Forelimb muscle (tissue), 1 donor: ENCODE results near the gene DOK3. TPM values are rescaled to one million over a fixed set of nuclear protein-coding genes. Genes with fewer than 3 reads are reported as not detected.

ENCODE experiments used
- DNase-seq: peaks from one replicate; pipeline ENCODE4 v3.0.0-alpha.2; 2013; ENCODE audit warnings: low read depth
- polyA plus RNA-seq: library from polyadenylated mRNA; unstranded; fragments of 120-200 nt; gene quantifications from one replicate; pipeline ENCODE4 v1.2.1, GENCODE V29; 2013; ENCODE audit not compliant: insufficient read length

The DOK3 gene
- polyA plus RNA-seq, 1 donor: 6.3 TPM

DNA sequence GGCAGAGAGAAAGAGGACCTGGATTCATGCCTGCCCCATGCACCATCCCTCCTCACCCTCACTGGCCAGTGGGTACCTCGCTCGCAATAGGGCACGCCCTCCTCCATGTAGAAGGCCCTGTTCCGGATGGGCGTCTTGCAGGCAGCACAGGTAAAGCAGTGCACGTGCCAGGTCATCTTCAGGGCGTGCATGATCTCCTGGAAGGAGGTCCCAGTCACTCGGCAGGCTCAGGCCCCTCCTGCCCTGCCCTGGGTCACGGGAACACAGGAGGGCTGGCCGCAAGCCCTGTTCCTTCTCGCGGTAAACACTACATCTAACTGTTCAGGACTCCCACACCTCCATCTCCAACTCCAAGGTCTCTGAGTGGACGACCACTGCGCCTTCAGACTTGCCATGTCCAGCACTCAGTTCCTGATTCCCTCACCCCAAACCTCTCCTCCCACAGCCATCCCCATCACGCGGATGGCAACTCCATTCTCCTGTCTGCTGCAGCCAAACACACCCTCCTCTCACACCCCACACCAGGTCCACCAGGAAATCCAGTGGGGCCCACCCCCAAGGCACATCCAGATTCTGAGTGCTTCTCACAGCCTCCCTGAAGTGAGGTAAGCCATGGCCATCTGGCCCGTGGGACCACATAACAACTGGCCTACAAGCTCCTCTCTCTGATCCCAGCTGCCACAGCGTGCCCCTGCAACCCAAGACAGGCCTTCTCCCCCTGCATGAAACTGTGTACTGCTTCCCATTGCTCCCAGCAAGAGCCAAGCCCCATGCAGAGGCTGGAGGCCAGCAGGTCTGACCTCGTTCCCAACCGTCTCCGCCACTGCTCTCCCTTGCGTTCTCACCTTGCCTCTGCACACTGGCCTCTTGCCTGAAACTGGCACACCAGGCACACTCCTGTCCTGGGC, 25.4 kb downstream of the DOK3 start:
- DNase-seq: no peak

DNA sequence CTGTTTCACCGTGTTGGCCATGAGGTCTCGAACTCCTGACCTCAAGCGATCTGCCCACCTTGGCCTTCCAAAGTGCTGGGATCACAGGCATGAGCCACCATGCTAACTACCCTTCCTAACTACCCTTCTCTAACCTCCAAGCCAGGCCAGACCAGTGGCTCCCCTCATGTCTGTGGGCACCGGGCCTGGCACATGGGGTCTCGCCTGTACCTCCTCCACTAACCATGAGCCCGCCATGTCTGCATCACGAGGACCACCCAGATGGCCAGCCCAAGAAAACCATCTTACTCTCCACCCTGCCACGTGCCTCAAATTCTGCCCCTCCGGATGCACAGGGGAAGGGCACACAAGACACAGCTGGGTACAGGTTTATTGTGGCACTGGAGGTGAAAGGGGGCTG, 26.6 kb downstream of the DOK3 start:
- no peak for DNase-seq

DNA sequence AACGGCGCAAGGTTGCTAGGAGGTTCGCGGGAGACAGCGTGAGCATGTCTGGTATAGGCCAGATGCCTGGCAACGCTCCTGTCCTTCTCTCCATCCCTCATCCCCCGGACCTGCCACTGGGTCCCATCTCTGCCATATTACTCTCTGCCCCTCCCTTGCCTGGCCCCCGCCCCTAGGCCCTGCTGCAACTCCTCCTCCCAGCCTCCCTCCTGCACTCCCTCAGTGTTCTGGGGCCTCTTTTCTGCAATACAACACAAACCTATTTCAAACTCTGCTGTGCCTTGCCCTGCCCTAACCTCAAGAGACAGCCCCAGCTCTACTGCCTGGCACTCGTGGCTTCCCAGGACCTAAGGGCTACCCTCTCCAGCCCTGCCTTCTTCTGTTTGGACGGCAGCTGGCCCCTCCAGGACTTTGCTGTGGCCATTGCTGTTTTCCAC, 27.2 kb downstream of the DOK3 start:
- DNase-seq: no peak

DNA sequence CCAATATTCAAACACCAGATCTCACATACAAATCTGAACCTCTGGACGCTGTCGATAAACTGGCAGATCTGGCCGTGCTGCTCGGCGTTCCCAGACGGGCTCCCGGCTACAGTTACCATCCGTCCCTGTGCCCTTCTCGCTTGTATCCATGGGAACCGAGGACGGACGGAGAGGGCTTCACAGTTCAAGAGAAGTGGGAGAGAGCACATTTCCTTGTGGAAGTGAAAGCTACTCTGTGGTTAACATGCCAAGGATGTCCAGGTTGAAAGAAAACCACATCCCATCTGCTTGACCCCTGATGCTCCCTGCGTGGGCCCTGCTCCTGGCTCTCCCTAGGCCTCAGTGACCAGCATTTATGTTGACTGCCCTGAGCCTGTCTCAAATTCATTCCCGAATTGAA, 29.9 kb downstream of the DOK3 start:
- no peak for DNase-seq

DNA sequence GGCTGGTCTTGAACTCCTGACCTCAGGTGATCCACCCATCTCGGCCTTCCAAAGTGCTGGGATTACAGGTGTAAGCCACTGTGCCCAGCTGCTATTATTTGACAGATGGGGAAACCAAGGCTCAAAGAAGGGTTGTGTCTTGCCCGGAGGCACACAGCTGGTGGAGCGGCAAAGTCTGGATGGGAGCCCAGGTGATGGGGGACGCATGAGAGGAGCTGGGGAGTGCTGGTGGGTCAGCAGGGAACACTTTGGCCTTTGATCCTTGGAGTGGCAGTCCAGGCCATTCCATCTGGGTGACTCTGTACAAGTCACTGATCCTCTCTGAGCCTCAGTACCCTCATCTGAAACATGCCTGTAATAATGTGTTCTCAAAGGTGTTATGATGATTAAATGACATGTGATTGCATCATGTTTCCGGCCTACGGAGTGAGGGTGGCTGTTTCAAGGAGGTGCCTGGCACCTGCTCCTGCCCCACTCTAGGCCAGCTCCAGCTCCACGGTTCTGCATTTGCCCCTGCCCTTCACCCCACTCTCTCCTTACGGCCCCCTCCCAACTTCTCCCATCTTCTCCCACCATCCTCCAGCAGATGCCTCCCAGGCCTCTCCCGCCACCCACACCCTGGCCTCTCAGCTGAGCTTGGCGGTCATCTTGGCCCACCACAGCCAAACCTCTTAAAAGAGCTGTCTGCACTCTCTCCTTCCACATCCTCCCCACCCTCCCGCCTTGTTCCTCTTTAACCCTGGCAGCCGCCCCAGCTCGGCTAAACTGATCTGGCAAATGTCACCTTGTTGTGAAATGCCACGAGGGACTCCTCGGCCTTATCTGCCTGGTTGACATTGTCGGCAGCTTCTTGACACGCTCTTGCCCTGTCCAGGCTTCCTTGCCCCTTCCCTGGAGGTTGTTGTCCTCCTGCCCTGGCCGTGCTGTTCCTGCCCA, 30.6 kb downstream of the DOK3 start:
- no peak for DNase-seq

DNA sequence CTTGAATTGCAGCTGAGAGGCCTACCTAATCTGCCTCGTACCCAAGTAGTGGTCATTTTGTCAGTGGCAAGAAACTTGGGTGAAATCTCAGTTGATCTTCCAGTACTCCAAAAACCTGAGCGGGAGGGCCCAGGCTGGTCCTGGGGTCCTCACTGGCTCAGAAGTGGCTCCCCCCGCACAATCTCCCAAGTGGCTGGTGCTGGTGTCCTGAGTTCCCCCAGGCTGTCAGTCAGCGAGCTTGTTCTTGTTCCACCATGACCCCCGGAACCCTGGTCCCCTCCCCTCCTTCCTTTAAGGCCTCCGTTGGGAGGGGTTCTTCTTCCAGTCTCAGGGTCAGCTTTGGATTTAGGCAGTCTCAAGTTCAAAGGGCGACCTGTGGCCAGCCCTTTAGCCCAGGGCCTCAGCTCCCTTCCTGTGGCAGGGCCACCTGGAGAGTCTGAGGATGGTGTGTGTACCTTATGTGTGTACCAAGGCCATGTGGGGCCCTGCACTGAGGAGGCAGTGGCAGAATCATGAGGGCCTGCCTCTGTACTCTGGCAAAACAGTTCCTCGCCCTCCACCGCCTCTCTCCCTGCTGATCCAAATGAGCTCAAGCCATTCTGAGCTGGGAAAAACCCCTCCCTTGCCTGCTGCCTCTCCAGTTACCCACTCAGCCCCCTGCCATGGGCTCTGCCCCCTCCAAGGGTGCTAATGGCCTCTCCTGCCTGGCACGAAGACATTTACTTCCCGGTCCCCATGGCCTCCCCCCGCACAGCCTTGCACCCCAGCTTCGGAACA, 31.7 kb downstream of the DOK3 start:
- DNase-seq: no peak

DNA sequence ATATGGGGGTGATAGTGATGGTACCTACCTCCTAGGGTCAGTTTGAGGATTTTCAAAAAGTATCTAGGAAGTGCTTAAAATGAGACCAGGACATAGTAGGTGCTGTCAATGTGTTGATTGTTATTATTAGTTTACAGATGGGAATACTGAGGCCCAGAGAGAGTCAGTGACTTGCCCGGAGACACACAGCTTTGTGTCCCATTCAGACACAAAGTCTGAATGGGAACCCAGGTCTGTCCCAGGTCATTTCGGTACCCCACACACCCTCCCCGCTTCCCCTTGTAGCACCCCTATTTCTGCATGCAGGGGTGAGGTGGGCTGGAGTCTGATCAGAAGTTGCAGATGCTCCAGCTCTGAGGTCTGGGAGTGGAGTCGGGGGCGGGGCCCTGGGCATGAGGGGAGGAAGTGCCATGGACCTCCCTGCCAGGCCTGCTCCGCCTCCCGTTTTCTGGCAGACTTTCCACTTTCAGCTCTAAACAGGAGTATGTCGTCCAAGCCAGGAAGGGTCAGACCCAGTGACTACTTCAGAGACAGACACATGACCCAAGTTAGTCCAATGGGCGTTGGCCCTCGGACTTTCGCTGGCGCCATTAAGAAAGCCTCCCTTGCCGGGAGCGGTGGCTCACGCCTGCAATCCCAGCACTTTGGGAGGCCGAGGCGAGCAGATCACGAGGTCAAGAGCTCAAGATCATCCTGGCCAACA, 32.9 kb downstream of the DOK3 start:
- DNase-seq: no peak

DNA sequence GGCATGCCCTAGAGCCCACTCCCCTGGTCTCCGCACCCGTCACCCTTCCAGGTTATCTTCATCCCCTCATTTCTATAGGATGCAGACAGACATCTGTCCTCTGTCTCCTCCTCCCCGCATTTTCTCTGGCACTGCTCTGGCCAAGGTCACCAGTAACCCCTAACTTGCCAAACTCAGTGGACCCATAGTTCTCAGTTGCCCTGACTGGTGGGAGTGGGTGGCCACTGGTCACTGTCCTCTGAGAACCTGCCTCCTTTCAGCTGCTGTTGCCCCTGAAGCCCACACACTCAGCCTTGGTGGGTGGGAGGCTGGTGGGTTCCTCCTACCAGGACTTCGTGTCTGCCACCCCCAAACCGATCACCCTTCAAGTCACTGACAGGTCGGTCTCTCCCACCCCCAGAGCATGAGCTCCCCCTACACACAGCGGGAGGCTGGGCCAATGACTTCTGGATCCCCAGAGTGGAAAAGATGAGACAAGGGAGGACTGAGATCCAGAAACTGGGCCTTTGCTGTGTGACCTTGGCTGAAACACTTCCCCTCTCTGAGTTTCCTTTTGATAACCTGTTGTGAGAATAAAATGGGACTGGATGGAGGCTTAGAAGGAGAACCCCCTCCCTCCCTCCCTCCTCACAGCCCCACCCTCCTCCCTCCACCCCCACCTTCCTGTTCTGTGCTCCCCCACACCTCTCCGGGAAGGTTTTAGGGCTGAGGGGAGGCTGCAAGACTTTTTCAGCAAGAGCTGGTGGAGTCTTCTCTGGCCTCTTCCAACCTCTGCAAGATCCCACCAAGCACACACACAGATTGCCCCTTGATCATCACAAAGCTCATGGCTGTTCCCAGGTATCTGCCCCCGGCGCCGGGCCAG, 33.8 kb downstream of the DOK3 start:
- DNase-seq: no peak

DNA sequence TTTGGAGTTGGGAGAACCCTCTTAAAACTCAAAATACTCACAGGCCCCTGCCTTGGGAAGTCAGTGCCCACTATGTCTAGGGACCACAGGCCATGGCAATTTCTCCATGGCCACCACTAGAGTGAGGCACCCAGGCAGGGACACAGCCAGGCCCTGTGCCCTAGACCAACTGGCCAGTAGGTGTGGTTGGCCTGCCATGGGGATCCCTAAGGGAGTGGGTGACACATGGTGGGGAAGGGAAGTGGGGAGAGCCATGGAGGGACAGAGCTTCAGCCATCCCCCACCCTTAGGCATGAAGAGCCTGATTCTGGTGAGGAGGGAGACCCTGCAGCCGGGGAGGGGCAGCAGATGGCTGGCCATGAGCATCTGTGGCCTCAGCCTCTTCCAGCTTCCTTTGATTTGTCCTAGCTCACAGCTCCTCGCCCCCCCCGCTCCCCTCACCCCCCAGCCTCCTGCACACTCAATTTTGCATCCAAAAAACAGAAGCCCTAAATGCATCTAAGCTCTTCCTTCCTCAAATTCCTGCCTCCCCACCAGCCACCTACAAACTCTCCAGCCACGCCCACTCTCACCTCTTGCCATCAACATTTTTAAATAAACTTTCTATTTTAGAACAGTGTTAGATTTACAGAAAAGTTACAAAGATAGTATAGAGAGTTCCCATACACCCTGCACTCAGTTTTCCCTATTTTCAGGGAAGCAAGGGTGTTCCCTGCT, 34.6 kb downstream of the DOK3 start:
- DNase-seq: no peak

DNA sequence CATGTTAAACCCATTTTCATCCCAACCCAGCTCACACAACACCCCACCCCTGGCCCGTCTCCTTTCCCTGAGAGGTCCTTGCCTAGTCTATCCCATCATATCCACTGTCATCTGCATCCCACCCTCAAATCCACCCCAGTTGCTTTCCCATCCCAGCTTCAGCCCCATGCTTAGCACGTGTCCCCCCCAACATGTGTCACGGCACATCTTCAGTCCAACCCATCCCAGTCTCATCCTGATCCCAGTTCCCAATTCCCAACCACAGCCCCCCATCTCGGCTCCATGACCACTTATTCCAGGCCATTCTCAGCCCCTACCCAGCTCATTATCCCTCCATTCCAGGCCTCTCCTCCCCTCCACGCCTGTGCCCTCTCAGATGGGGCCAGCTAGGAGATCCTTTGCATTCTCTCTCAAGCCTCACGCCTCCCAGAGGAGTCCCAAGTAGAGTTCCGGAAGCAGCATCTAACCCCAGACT, 35.6 kb downstream of the DOK3 start:
- no peak for DNase-seq

DNA sequence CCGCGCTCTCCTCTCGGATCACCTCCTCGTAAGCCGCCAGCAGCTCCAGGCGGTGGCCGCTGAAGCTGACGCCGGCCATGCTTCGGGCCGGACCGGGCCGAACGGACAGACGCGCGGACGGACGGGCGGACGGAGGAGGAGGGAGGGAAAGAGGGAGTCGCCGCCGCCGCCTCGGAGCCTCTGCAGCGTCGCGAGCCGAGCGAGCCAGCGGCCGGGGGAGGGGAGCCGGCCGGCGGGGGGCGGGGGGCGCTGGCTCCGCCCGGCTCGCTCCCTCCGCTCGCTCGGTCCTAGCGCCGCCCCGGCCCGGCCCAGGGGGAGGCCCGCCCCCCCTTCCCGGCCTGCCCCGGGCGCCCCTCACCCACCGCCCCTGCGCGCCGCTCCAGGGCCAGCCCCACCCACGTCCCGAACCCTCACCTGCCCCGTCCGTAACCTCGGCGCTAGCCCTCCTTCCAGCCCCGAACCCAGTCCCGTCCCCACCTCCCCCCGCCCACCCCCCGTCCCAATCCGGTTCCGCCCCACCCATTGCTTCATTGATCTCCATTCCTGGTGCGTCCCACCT, 36.1 kb downstream of the DOK3 start, which contains the start of gene DBN1:
TSS of gene DBN1 (minus strand) at position 192 of the 559 bp plus-strand sequence. CDS start at position 79, 113 bp downstream.
- no peak for DNase-seq

DNA sequence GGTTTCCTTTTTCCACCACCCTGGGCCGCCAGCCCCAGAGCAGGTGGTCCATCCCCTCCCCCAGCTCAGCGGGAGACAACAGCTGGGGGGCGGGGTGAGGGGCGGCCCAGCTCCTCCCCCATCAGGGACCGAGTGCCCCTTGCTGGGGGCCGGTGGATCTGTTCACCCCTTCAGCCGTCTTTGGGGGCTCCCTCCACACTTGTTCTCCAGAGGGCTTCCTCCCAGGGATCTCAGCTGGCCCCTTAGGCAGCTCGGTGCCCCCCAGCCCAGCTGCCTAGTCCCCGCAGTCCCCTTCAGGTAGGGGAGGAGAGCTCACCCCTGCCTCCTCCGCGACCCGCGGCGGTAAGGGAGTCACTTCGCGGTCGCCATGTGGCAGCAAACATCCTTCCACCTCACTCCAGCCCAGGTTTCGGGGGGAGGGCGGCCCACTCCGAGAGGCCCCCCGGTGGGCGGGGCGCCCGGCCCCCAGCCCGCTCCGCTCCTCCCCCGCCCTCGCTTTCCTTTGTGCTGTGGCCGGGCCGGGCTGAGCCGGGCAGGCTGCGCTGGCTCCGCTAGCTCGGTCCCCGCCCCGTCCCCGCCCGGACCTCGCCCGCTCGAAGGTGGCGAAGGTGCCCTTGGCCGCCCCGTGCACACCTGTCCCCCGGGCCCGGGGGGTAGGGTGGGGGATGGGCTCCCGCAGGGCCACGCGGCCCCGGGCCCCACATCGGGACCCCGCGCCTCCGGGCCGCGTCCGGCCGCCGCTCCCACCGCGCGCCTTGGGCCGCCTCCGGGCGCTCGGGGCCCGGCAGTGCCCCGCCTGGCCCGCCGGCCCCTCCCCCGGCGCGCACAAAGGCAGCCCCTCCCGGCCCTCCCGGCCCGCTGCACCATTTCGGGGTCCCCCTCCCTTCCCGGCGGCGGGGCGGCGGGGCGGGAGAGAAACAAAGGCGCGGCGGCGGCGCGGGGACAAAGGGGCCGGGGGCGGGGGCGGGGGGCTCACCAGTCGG, 36.9 kb downstream of the DOK3 start:
- no peak for DNase-seq

DNA sequence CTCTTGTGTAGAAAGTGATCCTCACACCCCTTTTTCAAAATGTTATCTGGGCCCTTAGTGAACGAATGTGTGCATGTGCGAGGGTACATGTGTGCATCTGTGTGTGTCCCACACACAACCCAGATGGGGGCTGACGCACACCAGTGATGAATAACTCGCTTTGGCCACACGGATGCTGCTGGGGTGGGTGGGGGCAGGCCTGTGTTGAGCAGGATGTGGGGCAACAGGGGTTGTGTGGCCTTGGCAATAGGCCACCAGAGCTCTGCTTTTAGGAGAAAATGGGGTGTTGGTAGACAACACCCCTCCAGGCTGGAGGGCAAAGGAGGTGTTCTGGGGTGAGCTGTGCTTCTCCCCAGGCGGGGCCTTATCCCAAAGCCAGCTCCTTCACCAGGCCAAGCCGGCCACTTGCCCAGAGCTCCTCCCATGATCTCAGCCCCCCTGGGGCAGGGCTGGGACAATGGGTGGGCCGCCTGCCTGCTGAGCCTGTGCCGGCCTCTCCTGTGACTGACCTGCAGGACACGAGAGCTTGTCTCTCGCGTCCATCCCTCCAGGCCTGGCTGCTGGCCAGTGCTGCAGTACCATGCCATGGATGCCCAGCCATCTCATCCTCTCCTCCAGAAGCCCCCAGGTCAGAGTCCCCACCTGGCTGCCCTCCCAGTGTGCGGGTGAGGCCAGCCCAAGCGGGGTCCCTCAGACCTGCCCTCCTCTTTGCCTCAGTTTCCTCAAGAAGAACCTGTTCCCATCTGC, 37.8 kb downstream of the DOK3 start:
- DNase-seq: no peak

DNA sequence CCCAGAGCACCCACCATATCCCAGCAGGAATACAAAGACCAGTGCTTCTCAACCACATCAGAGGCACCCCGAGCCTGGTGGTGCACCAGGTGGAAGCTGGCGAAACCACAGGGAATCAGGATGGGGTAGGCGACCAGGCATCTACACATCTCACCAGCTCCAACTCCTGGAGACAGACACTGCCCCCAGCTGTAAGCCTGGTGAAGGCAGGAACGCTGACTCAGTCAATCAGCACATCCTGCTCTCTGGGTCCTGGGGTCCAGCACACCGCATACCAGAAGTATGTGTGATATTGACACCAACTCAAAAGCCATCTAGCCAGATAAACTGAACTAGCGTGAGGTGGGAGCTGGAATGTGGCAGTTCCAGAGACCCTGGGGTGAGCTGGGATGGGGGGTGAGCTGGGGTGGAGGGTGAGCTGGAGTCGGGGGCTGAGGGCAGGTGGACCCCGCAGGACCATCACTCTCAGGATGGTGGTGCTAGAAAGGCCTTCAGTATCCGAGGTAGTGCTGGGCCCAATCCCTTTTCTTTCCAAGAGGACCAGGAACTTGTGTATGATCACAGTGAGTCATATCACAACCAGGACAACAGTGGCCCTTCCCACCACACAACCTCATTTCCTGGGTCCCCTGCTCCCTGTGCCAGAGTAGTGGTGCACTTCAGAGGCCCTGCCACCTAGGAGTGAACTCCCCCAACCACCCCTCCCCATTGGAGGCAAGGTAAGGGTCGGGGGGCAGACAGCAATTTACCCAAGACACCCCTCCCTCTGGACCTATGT, 38.7 kb downstream of the DOK3 start:
- DNase-seq: no peak

DNA sequence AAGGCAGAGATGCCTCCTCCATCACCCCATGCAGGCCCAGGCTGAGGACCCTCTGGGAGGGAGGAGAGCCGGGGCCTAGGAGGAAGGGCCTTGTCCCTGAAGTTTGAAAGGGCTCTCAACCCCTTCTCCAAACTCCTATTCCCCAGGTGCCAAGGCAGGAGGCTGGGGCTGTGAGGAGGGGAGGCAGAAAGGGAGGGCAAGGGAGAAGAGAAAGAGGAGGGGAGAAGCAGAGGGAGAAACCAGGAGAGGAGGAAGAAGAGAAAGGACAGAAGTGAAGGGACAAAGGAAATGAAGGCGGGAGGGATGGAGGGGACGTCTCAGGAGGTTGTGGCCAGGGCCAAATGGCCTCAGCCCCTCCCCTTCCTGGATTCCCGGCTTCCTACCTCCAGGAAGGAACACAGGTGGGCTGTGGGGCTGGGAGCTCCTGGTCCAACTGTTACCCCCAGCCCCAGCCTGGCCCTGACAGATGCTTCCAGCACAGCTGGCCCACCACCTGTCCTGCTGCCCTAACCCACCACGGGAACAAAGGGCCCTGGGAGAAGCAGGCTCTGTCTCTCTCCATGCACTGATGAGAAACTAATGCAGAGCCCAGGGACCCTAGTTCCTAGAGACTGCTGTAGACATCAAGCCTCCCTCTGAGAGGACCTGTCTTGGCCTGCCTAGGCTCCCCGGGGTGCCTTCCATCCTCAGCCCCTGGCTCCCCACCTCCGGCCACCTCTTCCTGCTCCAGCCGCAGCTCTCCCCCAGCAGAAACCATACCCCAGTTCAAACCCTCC, 39.7 kb downstream of the DOK3 start:
- DNase-seq: no peak
